ENCODE data around the gene CYGB.

The CYGB gene

GRCh38 chr17:76500747-76501017 is 36.8 kb downstream of the CYGB start:
- no peak for DNase-seq

- DNase-seq: peak in 1 of 14 donors; percentile 46
These were observed 37.3 kb downstream of the CYGB start for GRCh38 chr17:76500074-76500746.

- no peak for DNase-seq
These were observed 38.2 kb downstream of the CYGB start for GRCh38 chr17:76499267-76499667.

GRCh38 chr17:76498876-76499251 is 38.6 kb downstream of the CYGB start:
- no peak for DNase-seq

- peak in 13 of 14 donors; percentile 28 to 78 (median 48) for DNase-seq
These were observed 39.3 kb downstream of the CYGB start for GRCh38 chr17:76497979-76498875.

GRCh38 chr17:76497699-76497978 is 39.9 kb downstream of the CYGB start:
- peak in 1 of 14 donors; percentile 55 for DNase-seq

GRCh38 chr17:76496464-76496863 is 41.0 kb downstream of the CYGB start:
- no peak for DNase-seq

- peak in 1 of 14 donors; percentile 35 for DNase-seq
These were observed 41.7 kb downstream of the CYGB start for GRCh38 chr17:76495663-76496400.

- peak in 1 of 14 donors; percentile 41 for DNase-seq
These were observed 43.9 kb downstream of the CYGB start for GRCh38 chr17:76493505-76494167.

GRCh38 chr17:76492989-76493501 is 44.5 kb downstream of the CYGB start:
- DNase-seq: peak in 9 of 14 donors; percentile 19 to 74 (median 59)

GRCh38 chr17:76492123-76492988 is 45.2 kb downstream of the CYGB start:
- no peak for DNase-seq

- DNase-seq: no peak
These were observed 46.0 kb downstream of the CYGB start for GRCh38 chr17:76491271-76492122.

- DNase-seq: no peak
These were observed 47.3 kb downstream of the CYGB start for GRCh38 chr17:76490112-76490710.

- DNase-seq: no peak
These were observed 49.9 kb downstream of the CYGB start for GRCh38 chr17:76487451-76488192.

- peak in 10 of 14 donors; percentile 17 to 63 (median 46) for DNase-seq
These were observed 51.9 kb downstream of the CYGB start for GRCh38 chr17:76485569-76485968.

GRCh38 chr17:76484228-76484725 is 53.2 kb downstream of the CYGB start:
- DNase-seq: no peak

- peak in 11 of 14 donors; percentile 14 to 77 (median 51) for DNase-seq
These were observed 56.3 kb downstream of the CYGB start for GRCh38 chr17:76481071-76481655.

- DNase-seq: peak in 2 of 14 donors; percentile 58 to 77
These were observed 56.9 kb downstream of the CYGB start for GRCh38 chr17:76480632-76481031.
